ENCODE measurements around the gene GPR176.
"Not testable (repeated sequence)": the region's sequence is repeated elsewhere in the genome, so short reads cannot be mapped to it uniquely, and the experiment has no call there.

Gene GPR176

GRCh38 chr15:39935241-39935640, 15.2 kb upstream of the GPR176 start:
- DNase-seq (ENCODE audit: low read depth in 3 of 3) = no peak

GRCh38 chr15:39934397-39935071, 14.5 kb upstream of the GPR176 start:
- no peak for DNase-seq (ENCODE audit: low read depth in 3 of 3)

- DNase-seq (ENCODE audit: low read depth in 3 of 3) = no peak
Measured at GRCh38 chr15:39931615-39932014, 11.5 kb upstream of the GPR176 start.

- DNase-seq (ENCODE audit: low read depth in 3 of 3) = no peak
Measured at GRCh38 chr15:39926526-39926925, 6.5 kb upstream of the GPR176 start.

- peak in 1 of 3 donors; percentile 20 for DNase-seq (ENCODE audit: low read depth in 3 of 3)
Measured at GRCh38 chr15:39925112-39925842, 5.2 kb upstream of the GPR176 start.

GRCh38 chr15:39924437-39924836, 4.4 kb upstream of the GPR176 start:
- DNase-seq (ENCODE audit: low read depth in 3 of 3) = no peak

- no peak for DNase-seq (ENCODE audit: low read depth in 3 of 3)
Measured at GRCh38 chr15:39922462-39923092, 2.5 kb upstream of the GPR176 start.

GRCh38 chr15:39921274-39921638, 1.2 kb upstream of the GPR176 start:
- DNase-seq (ENCODE audit: low read depth in 3 of 3) = no peak

- peak; percentile 76 to 84 (median 78) for DNase-seq (ENCODE audit: low read depth in 3 of 3)
Measured at GRCh38 chr15:39920510-39921273, 626 bp upstream of the GPR176 start.

- DNase-seq (ENCODE audit: low read depth in 3 of 3) = no peak
Measured at GRCh38 chr15:39919411-39919747, 687 bp downstream of the GPR176 start.

GRCh38 chr15:39918688-39919385, 1.2 kb downstream of the GPR176 start:
- DNase-seq (ENCODE audit: low read depth in 3 of 3) = no peak

GRCh38 chr15:39914977-39915376, 5.1 kb downstream of the GPR176 start:
- DNase-seq (ENCODE audit: low read depth in 3 of 3) = no peak

- no peak for DNase-seq (ENCODE audit: low read depth in 3 of 3)
Measured at GRCh38 chr15:39909007-39909406, 11.1 kb downstream of the GPR176 start.

GRCh38 chr15:39908186-39908585, 11.9 kb downstream of the GPR176 start:
- no peak for DNase-seq (ENCODE audit: low read depth in 3 of 3)

GRCh38 chr15:39907216-39907615, 12.8 kb downstream of the GPR176 start:
- DNase-seq (ENCODE audit: low read depth in 3 of 3) = no peak

- no peak for DNase-seq (ENCODE audit: low read depth in 3 of 3)
Measured at GRCh38 chr15:39904115-39904514, 16.0 kb downstream of the GPR176 start.

GRCh38 chr15:39898317-39898716, 21.7 kb downstream of the GPR176 start:
- no peak for DNase-seq (ENCODE audit: low read depth in 3 of 3)

GRCh38 chr15:39896846-39897245, 23.2 kb downstream of the GPR176 start:
- no peak for DNase-seq (ENCODE audit: low read depth in 3 of 3)

- DNase-seq (ENCODE audit: low read depth in 3 of 3) = no peak
Measured at GRCh38 chr15:39896101-39896500, 24.0 kb downstream of the GPR176 start.

- DNase-seq (ENCODE audit: low read depth in 3 of 3) = not testable (repeated sequence)
Measured at GRCh38 chr15:39893051-39893450, 27.0 kb downstream of the GPR176 start.

GRCh38 chr15:39892418-39892817, 27.6 kb downstream of the GPR176 start:
- DNase-seq (ENCODE audit: low read depth in 3 of 3) = no peak

- no peak for DNase-seq (ENCODE audit: low read depth in 3 of 3)
Measured at GRCh38 chr15:39890621-39891020, 29.4 kb downstream of the GPR176 start.

Data from stimulated activated CD4-positive, alpha-beta T cell treated with anti-CD3 and anti-CD28 coated beads, TNF-alpha, amount 100 ng/mL, for 48 hours (primary cell).